Karpas-422 (cell line): ENCODE measurements around the gene ELL. TPM values are rescaled to one million over a fixed set of nuclear protein-coding genes. Genes with fewer than 3 reads are reported as not detected.

Experiments
- DNase-seq: peaks from one replicate; pipeline ENCODE4 v3.0.0-alpha.2; 2015
- H2AFZ ChIP-seq: fragments of 200-600 bp; sonication (generic); 2 replicates; pipeline ENCODE4 v1.6.1; 2014; ENCODE audit warnings: antibody characterized with exemption, low read length, mixed read lengths
- H3K27ac ChIP-seq: fragments of 200-600 bp; sonication (generic); 2 replicates; pipeline ENCODE4 v1.5.1; 2014; ENCODE audit warnings: mild to moderate bottlenecking, low read length, moderate library complexity
- H3K27me3 ChIP-seq: fragments of 200-600 bp; sonication (generic); 2 replicates; pipeline ENCODE4 v1.6.1; 2014; ENCODE audit warnings: low read length, mixed read lengths
- H3K36me3 ChIP-seq: fragments of 200-600 bp; sonication (generic); 2 replicates; pipeline ENCODE4 v1.6.1; 2014; ENCODE audit warnings: low read length, mixed read lengths; ENCODE audit not compliant: insufficient read depth
- H3K4me1 ChIP-seq: fragments of 200-600 bp; sonication (generic); 2 replicates; pipeline ENCODE4 v1.6.1; 2014; ENCODE audit warnings: mild to moderate bottlenecking, low read length, mixed read lengths
- H3K4me2 ChIP-seq: fragments of 200-600 bp; sonication (generic); 2 replicates; pipeline ENCODE4 v1.6.1; 2014; ENCODE audit warnings: low read length, low read depth, mild to moderate bottlenecking; ENCODE audit not compliant: poor library complexity, severe bottlenecking
- H3K4me3 ChIP-seq: fragments of 200-600 bp; sonication (generic); 2 replicates; pipeline ENCODE4 v1.5.1; 2014; ENCODE audit warnings: mild to moderate bottlenecking, antibody characterized with exemption, low read length, mixed read lengths
- H3K79me2 ChIP-seq: fragments of 200-600 bp; sonication (generic); 2 replicates; pipeline ENCODE4 v1.6.1; 2014; ENCODE audit warnings: mild to moderate bottlenecking, low read length, mixed read lengths
- H3K9ac ChIP-seq: fragments of 200-600 bp; sonication (generic); 2 replicates; pipeline ENCODE4 v1.6.0; 2014; ENCODE audit warnings: low read length
- H3K9me2 ChIP-seq: fragments of 200-600 bp; sonication (generic), shearing (Covaris generic); replicated peaks from 2 replicates; pipeline ENCODE4 v1.6.0; 2014; ENCODE audit warnings: mild to moderate bottlenecking, low read length, moderate library complexity; ENCODE audit not compliant: insufficient read depth
- H3K9me3 ChIP-seq: fragments of 300-700, 200-600 bp; sonication (generic); 2 replicates; pipeline ENCODE4 v1.6.1; 2014; ENCODE audit warnings: low read length, mixed read lengths
- H4K20me1 ChIP-seq: fragments of 200-600 bp; sonication (generic); 2 replicates; pipeline ENCODE4 v1.6.1; 2014; ENCODE audit warnings: mild to moderate bottlenecking, antibody characterized with exemption, low read length, low read depth; ENCODE audit not compliant: insufficient read depth
- total RNA-seq: library from RNA; depleted of rRNA; stranded (reverse); fragments of >200 nt; shearing (Covaris generic); gene quantifications from 2 replicates; pipeline ENCODE4 v1.2.3, GENCODE V29; 2014; ENCODE audit warnings: low replicate concordance

ELL gene
- total RNA-seq, 1 experiment from 2014 or later, result 10.9 TPM

GRCh38 chr19:18486746-18487145, 35.1 kb downstream of the ELL start:
- H3K4me3 ChIP-seq, result no peak overlapping the region
- H3K36me3 ChIP-seq, result no peaks in the 10 kb centered on the region
- H4K20me1 ChIP-seq, result peaks cover 25% of the 10 kb centered on the region; the same call in 1 of the 2 replicates
- H3K27ac ChIP-seq, result no peak overlapping the region
- H3K9me2 ChIP-seq, result no peaks in the 10 kb centered on the region
- no peaks in the 10 kb centered on the region for H3K9me3 ChIP-seq
- H3K79me2 ChIP-seq, result peaks cover 90% of the 10 kb centered on the region
- H3K27me3 ChIP-seq, result no peaks in the 10 kb centered on the region
- DNase-seq, result no peak
- no peaks in the 10 kb centered on the region for H3K4me1 ChIP-seq
- H3K4me2 ChIP-seq, result no peak overlapping the region
- H3K9ac ChIP-seq, result no peak overlapping the region
- no peak overlapping the region for H2AFZ ChIP-seq

DNA sequence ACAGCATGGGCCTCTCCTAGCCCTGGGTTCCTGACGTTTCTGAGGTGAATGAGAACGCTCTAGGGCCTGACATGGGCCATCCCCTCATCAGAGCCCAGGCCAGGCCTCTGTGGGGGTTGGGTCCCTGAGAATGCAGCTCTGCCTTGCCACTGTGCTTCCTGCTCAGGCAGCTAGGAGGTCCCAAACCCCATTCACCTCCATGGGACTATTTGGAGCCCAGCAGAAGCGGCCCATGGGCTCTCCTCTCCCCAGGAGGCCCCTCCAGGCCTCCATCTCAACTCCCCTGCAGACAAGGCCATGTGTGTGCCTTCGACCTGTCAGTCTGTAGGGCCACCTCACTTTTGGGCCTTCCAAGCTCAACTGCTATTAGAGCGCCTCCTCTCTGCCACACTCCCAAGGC, 36.9 kb downstream of the ELL start:
- Histone ChIP-seq H3K4me1 (peaks cover 4% of the 10 kb centered on the region), H3K9ac (no peak overlapping the region), H3K36me3 (no peaks in the 10 kb centered on the region), H3K27me3 (no peaks in the 10 kb centered on the region), H3K9me3 (no peaks in the 10 kb centered on the region), H4K20me1 (peaks cover 17% of the 10 kb centered on the region; the same call in 1 of the 2 replicates), H3K4me3 (no peak overlapping the region), H3K79me2 (peaks cover 94% of the 10 kb centered on the region), H3K27ac (no peak overlapping the region), H2AFZ (no peak overlapping the region), H3K9me2 (no peaks in the 10 kb centered on the region), H3K4me2 (no peak overlapping the region)
- no peak for DNase-seq

- H3K27ac ChIP-seq, result no peak overlapping the region
- H3K9me3 ChIP-seq, result no peaks in the 10 kb centered on the region
- H3K4me1 ChIP-seq, result peaks cover 21% of the 10 kb centered on the region
- H3K79me2 ChIP-seq, result peaks cover 92% of the 10 kb centered on the region
- no peak overlapping the region for H3K4me3 ChIP-seq
- no peak overlapping the region for H3K4me2 ChIP-seq
- no peak overlapping the region for H2AFZ ChIP-seq
- H3K27me3 ChIP-seq, result no peaks in the 10 kb centered on the region
- peaks cover 12% of the 10 kb centered on the region; the same call in 1 of the 2 replicates for H4K20me1 ChIP-seq
- DNase-seq, result no peak
- no peaks in the 10 kb centered on the region for H3K36me3 ChIP-seq
- H3K9ac ChIP-seq, result no peak overlapping the region
- H3K9me2 ChIP-seq, result no peaks in the 10 kb centered on the region
These were observed 38.6 kb downstream of the ELL start for GRCh38 chr19:18483119-18483890.

DNA sequence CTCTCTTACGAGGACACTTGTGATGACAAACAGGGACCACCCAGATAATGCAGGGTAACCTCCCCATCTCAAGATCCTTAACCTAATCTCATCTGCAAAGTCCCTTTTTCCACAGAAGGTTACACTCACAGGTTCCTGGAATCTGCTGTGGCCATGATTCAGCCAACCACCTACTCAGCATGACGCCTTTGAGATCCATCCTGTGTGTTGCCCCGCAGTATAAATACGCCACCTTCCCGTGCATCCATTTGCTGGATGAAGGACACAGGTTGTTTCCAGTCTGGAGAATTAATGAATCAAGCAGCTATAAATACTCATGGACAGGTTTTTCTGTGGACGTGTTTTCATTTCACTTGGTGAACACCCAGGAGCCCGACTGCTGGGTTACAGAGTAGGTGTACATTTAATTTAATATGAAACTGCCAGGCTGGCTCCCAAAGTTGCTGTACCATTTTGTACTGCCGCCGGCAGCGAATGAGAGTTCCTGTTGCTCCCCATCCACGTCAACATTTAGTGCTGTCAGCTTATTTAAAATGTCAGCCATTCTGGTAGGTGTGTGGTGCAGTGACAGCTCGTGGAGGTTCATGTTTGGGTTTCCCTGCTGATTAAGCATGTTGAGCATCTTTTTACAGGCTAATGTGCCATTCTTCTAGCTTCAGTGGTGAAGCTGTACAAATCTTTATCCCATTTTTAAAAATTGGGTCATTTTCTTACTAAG, 40.2 kb downstream of the ELL start:
- Histone ChIP-seq H4K20me1 (no peaks in the 10 kb centered on the region), H2AFZ (no peak overlapping the region), H3K9ac (no peak overlapping the region), H3K4me3 (no peak overlapping the region), H3K27ac (no peak overlapping the region), H3K9me2 (no peaks in the 10 kb centered on the region), H3K27me3 (no peaks in the 10 kb centered on the region), H3K36me3 (no peaks in the 10 kb centered on the region), H3K9me3 (no peaks in the 10 kb centered on the region), H3K4me2 (no peak overlapping the region), H3K4me1 (peaks cover 29% of the 10 kb centered on the region), H3K79me2 (peaks cover 92% of the 10 kb centered on the region)
- DNase-seq, result no peak

GRCh38 chr19:18480006-18480691, 41.7 kb downstream of the ELL start:
- Histone ChIP-seq H3K4me2 (no peak overlapping the region), H3K4me3 (no peak overlapping the region), H3K9me2 (no peaks in the 10 kb centered on the region), H3K9ac (peak overlapping the region; percentile 13; the same call in 1 of the 2 replicates), H3K9me3 (no peaks in the 10 kb centered on the region), H3K79me2 (peaks cover 91% of the 10 kb centered on the region), H4K20me1 (no peaks in the 10 kb centered on the region), H3K27me3 (no peaks in the 10 kb centered on the region), H3K36me3 (no peaks in the 10 kb centered on the region), H3K4me1 (peaks cover 42% of the 10 kb centered on the region), H3K27ac (no peak overlapping the region), H2AFZ (no peak overlapping the region)
- DNase-seq, result no peak

- Histone ChIP-seq H3K9me3 (no peaks in the 10 kb centered on the region), H3K9me2 (no peaks in the 10 kb centered on the region), H3K79me2 (peaks cover 94% of the 10 kb centered on the region), H2AFZ (0 out of 2 replicates have a peak overlapping the region, but pooled peaks have one; percentile 37), H3K27ac (peak overlapping the region; percentile 66), H3K9ac (peak overlapping the region; percentile 34), H4K20me1 (peaks cover 5% of the 10 kb centered on the region; the same call in 1 of the 2 replicates), H3K27me3 (no peaks in the 10 kb centered on the region), H3K4me3 (no peak overlapping the region), H3K4me1 (peaks cover 49% of the 10 kb centered on the region), H3K4me2 (peak overlapping the region; percentile 43), H3K36me3 (no peaks in the 10 kb centered on the region)
- DNase-seq, result peak; percentile 80
These were observed 43.1 kb downstream of the ELL start for GRCh38 chr19:18478545-18479311.

- Histone ChIP-seq H3K79me2 (peaks cover 94% of the 10 kb centered on the region), H3K4me3 (no peak overlapping the region), H3K9me3 (no peaks in the 10 kb centered on the region), H3K9ac (no peak overlapping the region), H3K4me1 (peaks cover 49% of the 10 kb centered on the region), H3K36me3 (no peaks in the 10 kb centered on the region), H3K4me2 (no peak overlapping the region), H2AFZ (no peak overlapping the region), H4K20me1 (peaks cover 5% of the 10 kb centered on the region; the same call in 1 of the 2 replicates), H3K9me2 (no peaks in the 10 kb centered on the region), H3K27me3 (no peaks in the 10 kb centered on the region), H3K27ac (no peak overlapping the region; the same call in 1 of the 2 replicates)
- DNase-seq, result no peak
These were observed 43.9 kb downstream of the ELL start for GRCh38 chr19:18477974-18478373.
